Endothelial cell of umbilical vein (primary cell): ENCODE data around the gene WDR48. TPM values are rescaled to one million over a fixed set of nuclear protein-coding genes. Genes with fewer than 3 reads are reported as not detected.

ENCODE experiments used
- BruUV-seq: library from RNA; stranded (reverse); fragments of 400-500 nt; replicated peaks from 2 replicates; lab custom pipeline; 2021; lab: Mats Ljungman, UMichigan
- CTCF ChIA-PET: fragments of 300-600, 350-600 bp; sonication (Branson Sonifier 250); formaldehyde crosslinking; loops from one replicate; lab custom pipeline; 2021; ENCODE audit warnings: antibody characterized with exemption, inconsistent platforms; lab: Charles Lee
- POLR2A ChIA-PET: fragments of 300-600, 350-600 bp; sonication (Branson Sonifier 250); formaldehyde crosslinking; loops from one replicate; lab custom pipeline; 2021; ENCODE audit warnings: antibody characterized with exemption, inconsistent platforms; lab: Charles Lee
- DNase-seq: peaks from one replicate; pipeline ENCODE4 v3.0.0-alpha.2; 2011; ENCODE audit warnings: low read depth, low spot score
- FAIRE-seq: peaks from 2 replicates; lab custom pipeline; 2011; peaks lifted over from hg19 to GRCh38; lab: Jason Lieb, UNC
- H2AFZ ChIP-seq: 2 replicates; pipeline ENCODE4 v1.6.0; 2012; ENCODE audit warnings: low read depth, low read length, control low read depth, inconsistent platforms
- H3K27ac ChIP-seq: 2 replicates; pipeline ENCODE4 v1.5.1; 2011; ENCODE audit warnings: low read depth, mild to moderate bottlenecking, control low read depth, low read length, moderate library complexity; ENCODE audit not compliant: insufficient read depth
- H3K27me3 ChIP-seq, 2 experiments: 2 replicates each; pipeline versions ENCODE4 v1.6.0 to v1.6.1; 2011; ENCODE audit warnings: low read length in 2 of 2, mixed read lengths in 1 of 2; ENCODE audit not compliant: control insufficient read depth in 2 of 2, insufficient read depth in 2 of 2
- H3K36me3 ChIP-seq, 2 experiments: 2 replicates in 1 of 2; 3 replicates in 1 of 2; pipeline ENCODE4 v1.5.1; 2011; ENCODE audit warnings: low read length in 2 of 2, mild to moderate bottlenecking in 1 of 2, moderate library complexity in 1 of 2; ENCODE audit not compliant: control insufficient read depth in 2 of 2, insufficient read depth in 2 of 2; ENCODE audit errors: extremely low read depth in 1 of 2
- H3K4me1 ChIP-seq: 3 replicates; pipeline ENCODE4 v1.5.1; 2011; ENCODE audit warnings: mild to moderate bottlenecking, low read length; ENCODE audit not compliant: control insufficient read depth, insufficient read depth; ENCODE audit errors: extremely low read depth
- H3K4me2 ChIP-seq: 2 replicates; pipeline ENCODE4 v1.6.1; 2011; ENCODE audit warnings: low read length, control low read depth, mixed read lengths; ENCODE audit not compliant: insufficient read depth
- H3K4me3 ChIP-seq, 3 experiments: fragments of 200-600 bp in 1 of 3; sonication (generic), shearing (Covaris generic) in 1 of 3; replicated peaks in 1 of 3; 2 replicates each; pipeline ENCODE4 v1.5.1; 2011 to 2016; ENCODE audit warnings: control low read depth in 3 of 3, low read length in 3 of 3, mild to moderate bottlenecking in 2 of 3, inconsistent platforms in 1 of 3, low read depth in 1 of 3, moderate library complexity in 1 of 3; ENCODE audit not compliant: insufficient read depth in 1 of 3
- H3K79me2 ChIP-seq: 2 replicates; pipeline ENCODE4 v1.6.0; 2012; ENCODE audit warnings: low read length, inconsistent platforms; ENCODE audit not compliant: control insufficient read depth, insufficient read depth
- H3K9ac ChIP-seq: replicated peaks from 2 replicates; pipeline ENCODE3; 2011; ENCODE audit warnings: low read length, control low read depth; ENCODE audit not compliant: insufficient read depth; ENCODE audit errors: extremely low read depth
- H3K9me1 ChIP-seq: replicated peaks from 3 replicates; pipeline ENCODE4 v1.6.0; 2011; ENCODE audit warnings: mild to moderate bottlenecking, low read length; ENCODE audit not compliant: control insufficient read depth, insufficient read depth; ENCODE audit errors: extremely low read depth
- H3K9me3 ChIP-seq: replicated peaks from 2 replicates; pipeline ENCODE4 v1.5.1; 2012; ENCODE audit warnings: low read length, inconsistent platforms; ENCODE audit not compliant: control insufficient read depth, insufficient read depth
- H4K20me1 ChIP-seq: replicated peaks from 2 replicates; pipeline ENCODE3; 2011; ENCODE audit warnings: mild to moderate bottlenecking, low read length; ENCODE audit not compliant: control insufficient read depth, insufficient read depth; ENCODE audit errors: extremely low read depth
- CTCF ChIP-seq, 2 donors: IDR thresholded peaks; 1 replicate in 1 of 2; 2 replicates in 1 of 2; pipeline ENCODE4 v1.5.1; 2011; ENCODE audit warnings: low read length in 2 of 2, mild to moderate bottlenecking in 2 of 2, moderate library complexity in 2 of 2, control low read depth in 1 of 2, inconsistent platforms in 1 of 2, low read depth in 1 of 2; ENCODE audit not compliant: insufficient read depth in 1 of 2; ENCODE audit errors: extremely low read depth in 1 of 2
- EZH2 ChIP-seq: IDR thresholded peaks from 2 replicates; pipeline ENCODE4 v1.6.1; 2012; ENCODE audit warnings: borderline replicate concordance, low read depth, mild to moderate bottlenecking, moderate library complexity, low read length, inconsistent platforms; ENCODE audit not compliant: severe bottlenecking
- FOS ChIP-seq: IDR thresholded peaks from 2 replicates; pipeline ENCODE4 v1.6.1; 2011; ENCODE audit warnings: mild to moderate bottlenecking, low read length, moderate library complexity, borderline replicate concordance; ENCODE audit not compliant: insufficient read depth
- GATA2 ChIP-seq: IDR thresholded peaks from 2 replicates; pipeline ENCODE4 v1.7.0; 2011; ENCODE audit warnings: low read depth, mild to moderate bottlenecking, moderate library complexity, mixed read lengths, low read length; ENCODE audit not compliant: insufficient read length, insufficient read depth
- JUN ChIP-seq: IDR thresholded peaks from 2 replicates; pipeline ENCODE4 v1.6.1; 2011; ENCODE audit warnings: borderline replicate concordance, low read depth; ENCODE audit not compliant: insufficient read length, insufficient read depth
- MYC ChIP-seq: IDR thresholded peaks from one replicate; pipeline ENCODE4 v1.6.1; 2011; ENCODE audit warnings: mild to moderate bottlenecking, low read depth, low read length
- POLR2A ChIP-seq: IDR thresholded peaks from 2 replicates; pipeline ENCODE4 v1.6.1; 2012; ENCODE audit warnings: low read depth, mild to moderate bottlenecking, control low read depth, low read length
- POLR2AphosphoS5 ChIP-seq: IDR thresholded peaks from 2 replicates; pipeline ENCODE4 v1.6.1; 2012; ENCODE audit warnings: low read depth, mild to moderate bottlenecking, control low read depth, low read length, moderate library complexity; ENCODE audit not compliant: insufficient read depth
- dilution Hi-C: fragments of 300-500 bp; cut with MboI; formaldehyde crosslinking; loops from one replicate; pipeline ENCODE4 v1.15.0; 2019; ENCODE audit warnings: low sequenced_read_pairs; ENCODE audit not compliant: extremely low pct_ligation_motif_present
- intact Hi-C: fragments of 100-400 bp; cut with micrococcal nuclease; formaldehyde crosslinking; loops from one replicate; pipeline ENCODE4 v1.10.0; 2022
- polyA plus RNA-seq, 4 experiments: library from polyadenylated mRNA; depleted of rRNA in 3 of 4; stranded (reverse) in 3 of 4; unstranded in 1 of 4; fragments of >200 nt; gene quantifications; 2 replicates each; pipeline versions ENCODE4 v1.2.1 to v1.2.3, GENCODE V29; 2011 to 2012; ENCODE audit warnings: missing spikeins in 1 of 4
- total RNA-seq: library from RNA; stranded (reverse); gene quantifications from 2 replicates; pipeline ENCODE4 v1.2.3, GENCODE V29; 2021
- TF ChIP-seq, protein P1 (sequence below): IDR thresholded peaks from 2 replicates; pipeline ENCODE4 v1.6.1; 2011; ENCODE audit not compliant: insufficient read depth, insufficient read length

The WDR48 gene
- total and polyA plus RNA-seq, 2 donors (not counting 3 experiments of a cell fraction or from before 2014, with no cell fraction given), result 13.7 to 25.3 TPM

DNA sequence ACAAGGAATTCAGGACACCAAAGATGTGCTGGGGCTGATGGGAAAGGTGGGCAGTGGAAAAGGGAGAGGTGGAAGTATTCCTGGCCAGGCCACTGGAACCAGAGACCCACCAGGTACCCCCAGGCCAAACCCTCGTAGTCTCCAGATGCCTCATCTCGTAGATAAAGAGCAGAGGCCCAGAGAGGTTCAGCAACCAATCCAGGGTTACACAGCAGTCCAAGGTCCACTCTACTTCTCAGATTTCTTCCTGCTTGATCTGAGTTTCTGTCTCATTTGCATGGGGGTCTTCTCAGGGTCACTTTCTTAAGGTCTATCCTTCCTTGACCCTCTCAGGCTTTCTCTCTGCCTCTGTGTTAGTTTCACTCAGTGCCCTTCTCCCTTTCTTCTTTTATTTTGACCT is 60.7 kb downstream of the WDR48 start:
- no peak overlapping the region for H3K4me3 ChIP-seq
- dilution Hi-C loops, result no loop called here
- no peak overlapping the region for H3K27ac ChIP-seq
- DNase-seq (no peak), FAIRE-seq (no peak)
- H3K79me2 ChIP-seq, result no peaks in the 10 kb centered on the region
- no TSS peak for BruUV-seq
- H4K20me1 ChIP-seq, result no peaks in the 10 kb centered on the region
- H3K4me2 ChIP-seq, result no peak overlapping the region
- CTCF ChIA-PET, result no interaction called here
- POLR2A ChIA-PET, result no interaction called here
- no peak overlapping the region for H2AFZ ChIP-seq
- H3K36me3 ChIP-seq, result no peaks in the 10 kb centered on the region
- no peak for TF ChIP-seq EZH2
- TF ChIP-seq POLR2A, result no peak
- TF ChIP-seq GATA2, result no peak
- TF ChIP-seq CTCF (IDR thresholded peaks at IDR 0.05; ENCODE audit: extremely low read depth in 1 of 2, insufficient read depth in 1 of 2, low read depth in 1 of 2, low read length in 2 of 2), result no peak
- TF ChIP-seq MYC, result no peak
- no peak for TF ChIP-seq JUN
- no peak for TF ChIP-seq POLR2AphosphoS5
- no peak for TF ChIP-seq FOS
- TF ChIP-seq, protein P1, sequence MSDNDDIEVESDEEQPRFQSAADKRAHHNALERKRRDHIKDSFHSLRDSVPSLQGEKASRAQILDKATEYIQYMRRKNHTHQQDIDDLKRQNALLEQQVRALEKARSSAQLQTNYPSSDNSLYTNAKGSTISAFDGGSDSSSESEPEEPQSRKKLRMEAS, result no peak
- H3K4me1 ChIP-seq, result peaks cover 2% of the 10 kb centered on the region
- H3K9ac ChIP-seq, result no peak overlapping the region
- intact Hi-C loops, result no loop called here
- no peaks in the 10 kb centered on the region for H3K9me3 ChIP-seq
- no peaks in the 10 kb centered on the region for H3K27me3 ChIP-seq
- H3K9me1 ChIP-seq, result no peaks in the 10 kb centered on the region
